GM19397 (cell line): ENCODE measurements around the gene F7.

Experiments
- ATAC-seq: cut with Tn5 transposase; IDR thresholded peaks from one replicate; pipeline ENCODE4 v1.9.1; 2021; ENCODE audit warnings: mild to moderate bottlenecking, moderate library complexity; ENCODE audit not compliant: unreplicated experiment

The F7 gene

DNA sequence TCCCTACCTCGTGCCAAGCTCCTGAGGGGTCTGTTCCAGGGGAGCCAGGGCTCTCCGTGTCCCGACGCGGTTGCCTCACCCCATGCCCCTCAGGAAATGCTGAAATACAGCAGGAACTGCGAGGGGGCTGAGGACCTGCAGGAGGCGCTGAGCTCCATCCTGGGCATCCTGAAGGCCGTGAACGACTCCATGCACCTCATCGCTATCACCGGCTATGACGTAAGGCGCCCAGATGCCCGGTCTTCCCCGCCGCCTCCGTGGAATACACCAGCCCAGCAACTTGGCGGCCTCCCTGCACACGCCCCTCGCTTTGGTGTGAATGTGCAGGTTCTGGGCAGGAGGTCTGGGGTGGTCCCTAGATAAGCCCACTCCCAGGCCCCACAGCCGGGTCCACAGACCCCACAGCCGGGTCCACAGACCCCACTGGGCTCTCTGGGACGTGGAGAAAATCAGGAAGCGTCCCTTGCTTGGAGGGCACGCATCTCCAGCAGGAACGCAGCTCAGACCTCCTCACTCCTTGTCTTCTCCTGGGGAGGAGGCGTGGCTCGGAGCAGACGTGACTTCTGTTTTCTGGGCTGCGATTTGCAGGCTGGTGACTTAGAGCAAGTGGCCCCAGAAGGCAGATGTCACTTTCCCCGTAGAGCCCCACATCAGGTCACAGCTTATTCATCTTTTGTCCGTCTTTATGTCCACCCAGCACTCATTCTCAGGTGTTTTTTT is 19.4 kb upstream of the F7 start:
- ATAC-seq = no peak

DNA sequence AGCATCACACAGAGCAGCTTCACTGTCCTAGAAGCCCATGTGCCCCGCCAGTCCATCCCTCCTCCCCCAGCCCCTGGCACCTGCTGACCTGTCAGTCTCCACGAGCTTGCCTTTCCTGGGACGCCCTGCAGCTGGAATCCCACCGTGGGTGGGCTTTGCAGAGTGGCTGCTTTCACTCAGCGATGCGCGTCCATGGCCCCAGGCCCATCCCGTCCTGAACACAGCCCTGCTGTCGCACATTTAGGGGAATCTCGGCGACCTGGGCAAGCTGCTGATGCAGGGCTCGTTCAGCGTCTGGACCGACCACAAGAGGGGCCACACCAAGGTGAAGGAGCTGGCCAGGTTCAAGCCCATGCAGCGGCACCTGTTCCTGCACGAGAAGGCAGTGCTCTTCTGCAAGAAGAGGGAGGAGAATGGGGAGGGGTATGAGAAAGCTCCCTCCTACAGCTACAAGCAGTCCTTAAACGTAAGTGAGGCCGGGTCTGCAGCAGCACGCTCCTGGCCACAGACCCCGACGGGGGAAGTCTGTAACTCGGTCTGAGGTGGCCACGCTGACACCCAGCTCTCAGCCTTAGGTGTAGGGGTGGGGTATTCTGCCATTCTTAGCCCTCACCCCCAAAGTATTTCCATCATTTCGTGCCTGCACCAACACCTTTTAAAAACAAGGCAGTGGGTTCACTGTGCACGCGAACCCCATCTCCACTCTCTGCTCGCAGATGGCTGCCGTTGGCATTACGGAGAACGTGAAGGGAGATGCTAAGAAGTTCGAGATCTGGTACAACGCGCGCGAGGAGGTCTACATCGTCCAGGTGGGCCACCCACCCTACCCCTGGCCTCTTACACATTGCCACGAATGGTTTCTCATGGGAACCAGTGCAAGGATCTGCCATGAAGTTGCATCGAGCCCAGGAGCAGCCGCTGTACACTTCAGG is 18.3 kb upstream of the F7 start:
- ATAC-seq = no peak

DNA sequence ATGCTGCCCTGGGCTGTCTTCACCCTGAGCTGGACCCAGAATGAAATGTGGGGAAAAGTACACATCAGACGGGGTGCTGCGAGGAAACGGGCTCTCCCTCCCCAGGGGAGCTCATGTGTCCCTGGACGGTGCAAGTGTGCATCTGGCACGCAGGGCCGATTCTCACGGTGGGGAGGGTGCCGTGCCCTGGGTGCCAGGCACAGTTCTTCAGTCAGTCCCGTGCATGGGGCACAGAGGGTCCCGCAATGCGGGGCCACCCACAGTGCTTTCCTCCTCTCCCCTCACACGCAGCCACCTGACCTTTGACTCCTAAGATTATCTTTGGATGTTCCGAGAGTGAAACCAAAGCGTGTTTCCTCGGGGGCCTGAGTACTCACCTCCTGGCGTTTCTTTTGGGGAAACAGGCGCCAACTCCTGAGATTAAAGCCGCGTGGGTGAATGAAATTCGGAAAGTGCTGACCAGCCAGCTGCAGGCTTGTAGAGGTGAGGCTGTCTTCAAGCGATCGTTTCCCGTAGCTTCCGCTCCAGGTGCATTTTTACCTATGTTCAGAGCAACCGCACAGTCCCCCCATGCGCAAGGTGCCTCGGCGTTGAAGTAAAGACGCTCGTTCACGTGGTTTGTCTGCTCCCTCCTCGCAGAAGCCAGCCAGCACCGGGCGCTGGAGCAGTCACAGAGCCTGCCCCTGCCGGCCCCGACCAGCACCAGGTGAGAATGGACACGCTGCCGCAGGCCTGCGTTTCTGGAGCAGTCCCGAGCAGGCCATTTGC is 17.5 kb upstream of the F7 start:
- ATAC-seq = no peak

DNA sequence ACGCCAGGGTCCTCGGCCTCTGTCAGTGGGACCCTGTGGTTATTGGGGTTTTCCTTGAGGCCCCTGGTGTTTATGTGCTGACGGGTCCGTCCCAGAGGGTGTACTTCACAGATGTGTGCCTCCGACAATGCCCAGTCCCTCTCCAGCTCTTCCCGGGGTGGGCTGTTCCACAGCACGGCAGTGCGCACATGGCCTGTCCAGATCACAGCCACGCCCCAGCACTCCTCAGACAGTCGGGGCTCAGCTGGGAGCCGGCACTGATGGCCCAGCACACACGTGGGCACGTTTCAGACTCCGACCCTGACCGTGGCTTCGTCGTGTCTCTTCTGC is 16.9 kb upstream of the F7 start:
- ATAC-seq = no peak

DNA sequence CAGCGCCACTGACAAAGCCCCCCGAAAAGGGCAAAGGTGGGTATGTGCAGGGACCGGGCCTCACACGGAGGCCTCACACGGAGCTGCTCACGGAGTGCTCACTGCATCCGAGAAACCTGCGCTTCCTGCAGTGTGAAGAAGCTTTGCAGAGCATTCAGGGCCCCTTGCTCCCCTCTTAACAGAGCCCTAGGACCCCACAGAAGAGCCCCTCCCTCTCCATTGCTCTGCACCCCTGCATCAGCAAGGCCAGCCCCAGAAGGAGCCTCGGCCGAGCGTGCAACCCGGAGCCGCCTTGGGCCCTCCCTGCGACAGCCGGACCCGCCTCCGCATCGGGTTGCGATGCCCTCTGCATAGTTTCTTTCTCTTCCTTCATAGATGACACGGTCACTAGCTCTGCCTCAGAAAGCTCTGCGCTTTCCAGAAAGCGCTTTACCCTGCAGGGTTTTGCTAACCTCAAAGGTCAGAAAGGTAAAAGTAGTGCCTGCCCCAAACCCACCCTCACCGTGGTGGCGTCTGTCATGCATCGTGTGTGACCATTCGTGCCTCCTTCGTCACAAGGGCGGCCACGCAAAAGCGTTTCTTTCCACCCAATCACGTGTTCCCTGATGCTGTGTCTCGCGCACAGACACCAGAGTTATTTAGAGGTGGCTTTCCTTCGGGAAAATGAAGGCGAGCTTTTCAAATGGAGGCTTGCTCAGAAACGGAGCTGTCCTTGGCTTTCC is 15.7 kb upstream of the F7 start:
- ATAC-seq = no peak

DNA sequence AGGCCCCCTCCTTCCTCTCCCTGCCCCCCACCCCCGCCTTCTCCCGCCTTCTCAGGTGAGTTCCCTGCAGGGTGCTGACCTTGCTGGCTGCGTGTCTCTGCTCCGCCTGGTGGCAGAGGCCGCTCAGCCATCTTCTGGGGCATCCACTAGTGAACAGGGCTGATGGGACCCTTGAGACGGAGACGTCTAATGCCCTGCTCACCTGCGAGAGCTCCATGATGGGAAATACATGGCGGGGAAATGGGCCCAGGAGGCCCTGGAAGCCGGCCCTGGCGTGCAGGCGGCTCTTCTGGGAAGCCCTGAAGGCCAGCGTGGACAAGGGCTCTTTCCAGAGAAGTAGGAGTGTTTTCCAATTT is 15.2 kb upstream of the F7 start:
- ATAC-seq = no peak

DNA sequence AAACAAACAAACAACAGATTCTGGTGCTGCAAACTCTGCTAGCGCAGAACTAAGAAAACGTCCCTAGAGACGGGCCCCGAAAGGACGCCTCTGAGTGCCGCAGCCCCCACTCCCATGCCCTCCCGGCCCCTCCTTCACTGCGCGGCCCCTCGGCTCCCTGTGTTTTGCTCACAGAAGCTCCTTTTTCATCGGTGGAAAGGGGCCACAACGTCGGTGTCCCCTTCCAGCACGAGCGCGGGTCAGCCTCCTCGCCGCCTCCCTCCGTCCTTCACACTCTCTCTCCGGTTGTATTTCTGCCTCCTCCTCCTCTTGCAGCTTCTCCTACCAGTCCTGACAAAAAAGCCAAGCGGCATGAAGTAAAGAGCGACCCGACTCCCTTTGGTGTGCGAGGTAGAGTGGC is 14.8 kb upstream of the F7 start:
- ATAC-seq = no peak

DNA sequence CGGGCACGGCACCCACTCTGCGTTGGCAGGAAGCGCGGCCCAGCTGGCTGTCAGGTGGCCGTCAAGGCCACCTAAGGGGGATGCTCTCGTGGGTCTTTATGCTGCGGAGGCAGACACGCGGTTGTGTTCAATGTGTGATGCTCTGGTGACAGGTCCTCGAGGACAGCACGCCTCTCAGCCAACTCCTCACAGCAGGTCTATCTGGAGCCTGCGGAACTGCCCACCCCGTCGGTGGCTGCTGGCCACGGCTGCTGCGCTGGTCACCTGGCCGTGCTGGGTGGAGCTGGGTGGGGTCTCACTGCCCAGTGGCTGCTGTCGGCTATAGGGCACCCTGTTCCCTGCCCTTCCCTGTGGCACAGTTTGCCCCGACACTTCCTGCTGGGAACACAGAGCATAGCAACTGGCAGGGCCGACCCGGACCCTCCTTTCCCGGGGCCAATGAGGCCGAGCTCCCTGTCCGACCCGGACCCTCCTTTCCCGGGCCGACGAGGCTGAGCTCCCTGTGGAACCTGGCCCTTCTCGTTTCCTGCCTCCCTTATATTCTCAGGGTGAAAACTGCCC is 14.3 kb upstream of the F7 start:
- no peak for ATAC-seq

DNA sequence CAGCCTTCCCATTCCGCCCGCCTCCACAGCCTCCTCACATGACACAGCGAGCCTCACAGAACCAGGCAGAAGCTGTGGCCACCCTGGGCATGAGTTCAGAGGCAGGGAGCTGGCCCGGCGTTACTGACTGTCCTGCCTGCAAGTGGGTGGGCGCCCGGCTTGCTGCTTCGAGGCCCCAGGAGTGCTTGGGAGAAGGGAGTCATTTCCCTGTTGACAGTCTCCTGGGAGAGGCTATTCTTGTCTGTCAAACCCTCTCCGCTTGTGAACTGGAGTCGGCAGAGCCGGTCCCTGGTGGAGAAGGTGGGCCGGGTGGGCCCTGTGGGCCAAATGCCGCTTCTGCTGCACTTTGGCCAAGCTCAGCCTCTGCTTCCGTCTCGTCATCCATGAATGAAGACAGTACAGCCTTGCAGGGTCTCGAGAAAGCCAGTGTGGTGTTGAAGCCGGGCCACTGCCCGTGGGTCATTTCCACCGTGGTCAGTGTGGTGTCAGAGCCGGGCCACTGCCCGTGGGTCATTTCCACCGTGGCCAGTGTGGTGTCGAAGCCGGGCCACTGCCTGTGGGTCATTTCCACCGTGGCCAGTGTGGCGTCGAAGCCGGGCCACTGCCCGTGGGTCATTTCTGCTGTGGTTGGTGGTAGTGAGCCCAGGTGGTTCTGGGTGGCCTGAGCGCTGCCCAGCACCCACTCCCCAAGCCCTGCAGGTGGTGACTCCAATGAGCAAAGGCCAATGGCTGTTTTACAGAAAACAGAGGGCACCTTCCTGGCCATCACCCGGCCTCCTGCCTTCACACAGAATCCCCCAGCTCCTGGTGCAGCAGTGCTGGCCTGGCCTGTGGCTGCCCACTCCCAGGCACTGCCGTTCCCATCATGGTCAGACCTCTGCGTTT is 13.5 kb upstream of the F7 start:
- ATAC-seq = no peak

DNA sequence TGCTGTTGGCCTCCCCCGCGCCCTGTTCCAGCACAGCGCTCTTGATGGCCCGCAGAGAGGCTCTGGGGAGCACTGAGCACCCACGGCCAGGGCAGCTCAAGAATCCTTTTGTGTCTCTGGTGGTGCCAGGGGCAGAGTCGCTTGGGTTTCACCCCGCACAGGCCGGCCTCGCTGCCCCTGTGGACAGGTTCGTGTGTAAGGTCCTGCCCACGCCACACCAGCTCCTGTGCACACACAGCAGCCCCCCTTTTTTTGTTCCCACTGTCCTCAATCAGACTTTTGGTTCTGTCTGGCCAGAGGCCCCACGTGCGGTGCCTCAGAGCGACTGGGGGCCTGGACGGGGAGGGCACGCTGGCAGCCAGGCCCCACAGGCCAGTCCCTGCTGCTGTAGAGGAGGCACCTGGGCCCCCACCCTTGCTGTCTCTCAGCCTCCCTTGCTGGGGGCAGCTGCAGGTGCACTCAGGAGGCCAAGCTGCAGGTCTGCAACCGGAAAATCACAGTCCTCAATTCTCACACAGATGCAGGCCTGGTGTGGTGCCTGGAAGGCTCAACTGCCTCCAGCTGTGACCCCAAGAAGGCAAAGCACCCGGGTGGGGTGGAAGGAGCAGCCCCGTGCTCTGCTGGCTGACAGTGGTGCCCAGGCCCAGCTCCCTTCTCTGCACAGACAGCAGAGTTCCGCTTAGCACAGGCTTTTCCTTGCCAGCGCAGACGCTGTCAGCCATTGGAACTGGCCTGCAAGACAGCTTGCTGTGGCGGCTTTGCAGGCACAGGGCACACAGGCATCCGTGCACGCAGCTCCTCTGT is 12.6 kb upstream of the F7 start:
- no peak for ATAC-seq

DNA sequence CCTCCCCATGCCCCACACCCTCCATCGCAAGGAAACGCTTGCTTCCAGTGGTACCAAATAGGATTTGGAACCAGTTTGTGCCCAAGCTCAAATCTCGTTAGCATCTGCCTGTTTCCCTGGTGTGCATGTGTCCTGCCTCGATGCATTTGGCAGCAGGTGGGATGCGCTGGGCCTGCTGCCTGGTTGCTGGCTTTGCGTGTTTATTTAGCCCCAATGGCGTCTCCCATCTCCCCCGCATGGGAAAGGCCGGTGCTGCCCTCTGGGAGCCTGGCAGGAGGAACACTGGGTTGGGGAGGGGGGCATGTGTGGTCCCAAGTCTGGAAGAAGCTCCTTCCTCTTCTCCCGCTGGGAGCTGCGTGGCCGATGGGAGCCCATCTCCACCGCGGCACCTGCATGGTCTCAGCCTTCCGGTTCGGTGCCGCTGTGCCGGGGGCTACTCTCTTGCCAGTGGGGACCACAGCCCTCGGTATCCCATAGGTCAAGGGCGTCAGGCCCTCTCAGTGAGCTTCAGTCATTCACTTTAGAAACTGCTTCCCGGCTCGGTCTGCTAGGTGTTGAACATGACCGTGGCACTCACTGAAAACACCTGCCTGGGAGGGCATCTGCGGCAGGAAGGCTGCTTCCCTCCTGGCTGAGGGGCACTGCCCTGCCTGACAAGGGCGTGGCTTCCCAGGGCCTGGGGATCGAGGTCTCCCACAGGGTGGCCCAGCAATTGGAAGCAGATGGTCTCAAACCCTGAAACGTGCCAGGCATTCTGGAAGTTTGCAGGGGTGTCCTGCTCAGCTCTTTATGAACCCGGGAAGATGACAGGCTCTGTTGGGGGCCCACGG is 11.8 kb upstream of the F7 start:
- no peak for ATAC-seq

DNA sequence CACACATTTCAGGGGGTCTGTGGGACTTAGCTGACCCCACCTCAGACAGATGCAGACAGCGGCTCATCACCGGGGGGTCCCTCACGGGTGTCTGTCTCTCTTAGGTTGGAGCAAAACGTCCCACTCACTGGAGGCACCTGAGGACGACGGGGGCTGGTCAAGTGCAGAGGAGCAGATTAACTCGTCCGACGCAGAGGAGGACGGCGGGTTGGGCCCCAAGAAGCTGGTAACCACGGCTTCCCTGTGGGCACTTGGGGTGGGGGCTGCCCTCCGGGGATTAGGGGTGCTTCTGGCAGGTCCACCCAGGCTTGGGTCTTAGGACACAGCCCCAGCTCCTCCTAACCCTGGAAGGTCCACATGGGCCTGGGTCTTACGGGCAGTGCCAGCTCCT is 11.2 kb upstream of the F7 start:
- no peak for ATAC-seq

DNA sequence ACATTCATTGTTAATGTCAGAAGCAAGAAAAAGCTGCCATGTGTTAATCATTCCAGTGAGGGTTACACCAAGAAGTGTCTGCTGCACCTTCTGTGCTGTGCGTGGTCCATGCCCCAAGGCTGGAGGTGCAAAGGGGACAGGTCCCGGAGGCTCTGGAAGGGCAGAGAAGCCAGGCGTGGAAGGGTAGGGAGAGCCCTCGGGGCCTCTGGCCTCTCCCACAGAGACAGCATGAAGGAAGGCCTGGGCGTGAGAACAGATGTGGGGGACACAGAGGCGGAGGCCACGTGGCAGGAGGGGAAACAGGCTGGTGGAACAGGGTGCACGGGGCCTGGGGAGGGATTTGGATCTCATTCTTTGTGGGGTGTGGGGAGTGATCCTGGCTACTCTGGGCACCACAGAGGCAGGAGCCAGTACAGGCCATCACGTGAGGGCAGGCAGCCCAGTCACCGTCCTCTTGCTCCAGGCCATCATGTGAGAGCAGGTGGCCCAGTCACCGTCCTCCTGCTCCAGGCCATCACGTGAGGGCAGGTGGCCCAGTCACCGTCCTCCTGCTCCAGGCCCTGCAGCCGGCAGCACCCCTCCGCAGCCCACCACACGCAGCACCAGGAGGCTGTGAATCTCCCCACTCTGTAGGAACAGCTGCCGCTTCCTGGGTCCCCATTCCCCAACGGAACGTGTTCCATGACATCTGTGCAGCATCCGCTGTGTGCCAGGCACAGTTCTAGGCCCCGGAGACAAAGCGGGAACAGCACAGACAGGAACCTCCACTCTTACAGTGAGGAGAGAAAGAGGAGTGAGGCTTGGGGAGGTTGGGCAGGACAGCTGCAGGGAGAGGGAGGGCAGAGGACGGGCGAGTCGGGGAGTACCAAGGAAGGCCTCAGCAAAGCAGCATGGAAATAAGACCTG is 10.2 kb upstream of the F7 start:
- ATAC-seq = no peak

DNA sequence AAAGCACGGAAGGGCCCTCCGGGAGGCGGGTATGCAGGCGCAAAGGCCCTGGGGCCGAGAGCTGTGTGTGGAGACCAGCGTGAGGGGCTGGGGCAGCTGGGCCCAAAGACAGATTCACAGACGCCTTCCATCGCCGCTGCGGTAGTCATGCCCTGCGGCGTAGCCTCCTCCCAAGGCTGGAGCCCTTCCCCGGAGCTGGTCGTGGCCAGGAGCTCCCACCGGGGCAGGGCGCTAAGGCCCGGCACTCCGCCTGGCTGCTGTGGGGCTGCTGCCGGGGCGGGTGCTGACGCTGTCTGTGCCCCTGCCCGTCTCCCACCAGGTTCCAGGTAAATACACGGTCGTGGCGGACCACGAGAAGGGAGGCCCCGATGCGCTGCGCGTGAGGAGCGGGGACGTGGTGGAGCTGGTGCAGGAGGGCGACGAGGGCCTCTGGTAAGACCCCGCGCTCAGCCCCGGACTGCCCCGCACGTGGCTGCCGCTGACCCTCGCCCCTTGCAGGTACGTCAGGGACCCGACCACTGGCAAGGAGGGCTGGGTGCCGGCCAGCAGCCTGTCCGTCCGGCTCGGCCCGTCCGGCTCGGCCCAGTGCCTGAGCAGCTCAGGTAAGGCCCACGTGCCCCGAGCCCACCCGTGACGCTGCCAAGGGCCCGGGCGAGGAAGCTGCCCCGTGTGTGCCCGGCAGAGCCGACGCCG is 9.4 kb upstream of the F7 start:
- ATAC-seq = no peak

DNA sequence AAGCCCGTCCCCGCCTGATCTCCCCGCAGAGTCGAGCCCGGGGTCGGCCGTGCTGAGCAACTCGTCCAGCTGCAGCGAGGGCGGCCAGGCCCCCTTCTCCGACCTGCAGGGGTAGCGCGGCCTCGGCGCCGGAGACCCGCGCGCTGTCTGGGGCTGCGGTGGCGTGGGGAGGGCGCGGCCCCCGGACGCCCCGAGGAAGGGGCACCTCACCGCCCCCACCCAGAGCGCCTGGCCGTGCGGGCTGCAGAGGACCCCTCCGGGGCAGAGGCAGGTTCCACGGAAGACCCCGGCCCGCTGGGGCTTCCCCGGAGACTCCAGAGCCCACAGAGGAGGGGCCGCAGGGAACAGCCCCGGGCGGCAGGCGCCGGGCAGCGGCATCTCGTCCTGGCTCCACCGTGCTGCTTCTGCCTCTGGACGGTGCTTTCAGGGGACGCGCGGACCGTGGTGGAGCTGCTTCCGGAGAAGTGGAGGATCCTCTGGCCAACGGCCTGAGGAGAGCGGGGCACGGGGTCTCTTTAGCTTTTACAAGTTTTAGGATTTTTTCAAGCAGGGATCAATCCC is 8.8 kb upstream of the F7 start:
- no peak for ATAC-seq

DNA sequence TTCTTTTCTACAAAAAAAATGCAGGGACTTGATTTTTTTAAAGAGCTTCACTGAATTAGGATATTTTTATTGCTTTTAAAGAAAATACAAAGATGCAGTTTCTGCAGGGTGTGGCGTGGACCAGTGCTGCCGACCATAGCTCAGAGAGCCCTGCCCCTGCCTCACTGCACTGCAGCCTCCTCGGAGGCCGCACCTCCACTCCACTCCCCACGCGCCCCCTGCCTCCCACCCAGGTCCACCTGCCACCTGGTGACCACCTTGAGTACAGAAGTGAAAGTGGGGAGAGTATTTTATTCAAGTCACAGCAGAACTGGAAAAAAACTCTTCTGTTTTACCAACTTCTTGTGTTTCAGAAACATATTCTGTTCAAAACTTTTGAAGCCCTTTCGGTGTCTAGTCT is 7.9 kb upstream of the F7 start:
- no peak for ATAC-seq
